Measurements from ENCODE around the gene CMTM5. TPM values are rescaled to one million over a fixed set of nuclear protein-coding genes. Genes with fewer than 3 reads are reported as not detected.

CMTM5 gene
- not detected for polyA plus RNA-seq (2012; ENCODE audit: insufficient read length, low read depth)

DNA sequence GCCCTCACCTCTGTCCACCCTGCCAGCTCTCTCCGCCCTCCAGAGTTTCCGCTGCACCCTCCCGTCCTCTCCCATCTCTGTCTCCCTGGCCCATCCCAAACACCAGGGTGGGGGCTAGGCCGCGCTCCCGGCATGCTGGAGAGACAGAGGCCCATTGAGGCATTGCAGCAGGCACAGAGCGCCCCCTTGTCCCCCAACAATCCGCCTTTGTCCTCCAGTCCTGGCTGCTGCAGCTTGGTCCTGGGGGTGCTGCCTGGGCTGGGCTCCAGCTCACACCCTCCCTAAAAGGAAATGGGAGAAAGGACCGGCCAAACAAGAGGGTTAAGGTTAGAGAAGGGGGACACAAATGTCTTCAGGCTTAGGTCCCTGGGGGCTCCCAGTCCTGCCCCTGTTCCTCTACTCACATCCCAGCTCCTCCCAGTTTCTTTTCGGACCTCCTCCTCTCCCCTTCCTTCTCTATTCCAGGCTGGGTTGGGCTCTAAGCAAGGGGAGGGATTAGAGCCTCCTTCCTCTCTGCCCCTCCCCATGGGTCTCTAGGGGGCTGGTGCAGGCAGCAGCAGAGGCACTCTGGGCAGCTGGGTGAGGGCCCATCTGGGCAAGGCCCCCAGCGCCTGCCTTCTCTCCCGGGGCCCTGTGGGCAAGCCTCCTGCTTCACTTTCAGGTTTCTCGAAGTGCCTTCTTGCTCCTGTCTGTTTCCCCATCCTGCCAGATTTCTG, at the start of gene CMTM5:
TSS of gene CMTM5 (plus strand) at position 565 of the 716 bp plus-strand sequence. CDS start 206 bp downstream, outside the sequence.
- TF ChIP-seq REST (IDR thresholded peaks at IDR 0.05; ENCODE audit: insufficient read depth in 1 of 2, low read depth in 2 of 2, low read length in 2 of 2) (no peak), FOXP2 (optimal IDR thresholded peaks at IDR 0.05; ENCODE audit: borderline replicate concordance, extremely low read depth, extremely low read length, insufficient read depth) (no peak), SIN3A (IDR thresholded peaks at IDR 0.05; ENCODE audit: borderline replicate concordance, insufficient read depth, low read length) (no peak), TAF1 (IDR thresholded peaks at IDR 0.05; ENCODE audit: borderline replicate concordance, insufficient read depth, low read length) (no peak), POLR2AphosphoS5 (IDR thresholded peaks at IDR 0.05; ENCODE audit: low read depth, low read length) (no peak)

DNA sequence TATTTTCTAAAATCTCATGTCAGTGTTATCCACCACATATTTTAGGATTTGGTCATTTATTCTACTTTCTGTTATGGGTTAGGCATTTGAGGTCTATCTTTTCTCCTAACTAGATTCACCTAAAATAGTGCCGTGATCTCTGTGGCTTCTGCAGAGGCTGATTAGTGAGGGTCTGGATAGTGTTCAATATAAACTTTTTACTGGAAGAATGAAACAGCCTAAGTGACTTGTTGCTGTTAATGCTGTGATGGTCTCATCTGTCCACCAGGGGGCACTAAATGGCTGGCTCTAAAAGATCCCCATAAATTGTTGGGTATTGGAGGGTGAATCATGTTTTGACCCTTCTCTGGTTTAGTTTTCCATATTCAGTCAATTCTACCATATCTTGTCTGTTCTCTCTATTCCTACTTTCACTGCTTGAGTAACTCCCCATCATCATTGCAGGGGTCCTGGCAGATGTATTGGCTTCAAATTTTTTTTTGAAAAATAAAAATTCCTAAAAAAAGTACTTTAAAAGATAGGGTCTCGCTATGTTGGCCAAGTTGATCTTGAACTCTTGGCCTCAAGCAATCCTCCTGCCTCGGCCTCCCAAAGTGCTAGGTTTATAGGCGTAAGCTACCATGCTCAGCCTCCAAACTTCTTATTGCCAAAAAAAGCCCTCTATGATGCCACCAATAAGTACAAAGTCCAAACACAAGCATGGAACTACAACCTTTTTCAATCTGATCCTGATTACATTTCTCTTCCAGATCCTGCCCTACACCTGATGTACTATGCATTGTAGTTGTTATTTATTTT, 48.7 kb upstream of the CMTM5 start:
- TF ChIP-seq REST (IDR thresholded peaks at IDR 0.05; ENCODE audit: insufficient read depth in 1 of 2, low read depth in 2 of 2, low read length in 2 of 2) = no peak
- no peak for TF ChIP-seq POLR2AphosphoS5 (IDR thresholded peaks at IDR 0.05; ENCODE audit: low read depth, low read length)
- TF ChIP-seq SIN3A (IDR thresholded peaks at IDR 0.05; ENCODE audit: borderline replicate concordance, insufficient read depth, low read length) = no peak
- TF ChIP-seq FOXP2 (optimal IDR thresholded peaks at IDR 0.05; ENCODE audit: borderline replicate concordance, extremely low read depth, extremely low read length, insufficient read depth) = no peak
- no peak for TF ChIP-seq TAF1 (IDR thresholded peaks at IDR 0.05; ENCODE audit: borderline replicate concordance, insufficient read depth, low read length)

- TF ChIP-seq TAF1 (IDR thresholded peaks at IDR 0.05; ENCODE audit: borderline replicate concordance, insufficient read depth, low read length) = no peak
- TF ChIP-seq SIN3A (IDR thresholded peaks at IDR 0.05; ENCODE audit: borderline replicate concordance, insufficient read depth, low read length) = no peak
- no peak for TF ChIP-seq FOXP2 (optimal IDR thresholded peaks at IDR 0.05; ENCODE audit: borderline replicate concordance, extremely low read depth, extremely low read length, insufficient read depth)
- no peak for TF ChIP-seq POLR2AphosphoS5 (IDR thresholded peaks at IDR 0.05; ENCODE audit: low read depth, low read length)
- no peak for TF ChIP-seq REST (IDR thresholded peaks at IDR 0.05; ENCODE audit: insufficient read depth in 1 of 2, low read depth in 2 of 2, low read length in 2 of 2)
Measured at GRCh38 chr14:23335623-23336022, 41.2 kb upstream of the CMTM5 start.

- no peak for TF ChIP-seq FOXP2 (optimal IDR thresholded peaks at IDR 0.05; ENCODE audit: borderline replicate concordance, extremely low read depth, extremely low read length, insufficient read depth)
Measured at GRCh38 chr14:23339506-23340268, 37.2 kb upstream of the CMTM5 start.

DNA sequence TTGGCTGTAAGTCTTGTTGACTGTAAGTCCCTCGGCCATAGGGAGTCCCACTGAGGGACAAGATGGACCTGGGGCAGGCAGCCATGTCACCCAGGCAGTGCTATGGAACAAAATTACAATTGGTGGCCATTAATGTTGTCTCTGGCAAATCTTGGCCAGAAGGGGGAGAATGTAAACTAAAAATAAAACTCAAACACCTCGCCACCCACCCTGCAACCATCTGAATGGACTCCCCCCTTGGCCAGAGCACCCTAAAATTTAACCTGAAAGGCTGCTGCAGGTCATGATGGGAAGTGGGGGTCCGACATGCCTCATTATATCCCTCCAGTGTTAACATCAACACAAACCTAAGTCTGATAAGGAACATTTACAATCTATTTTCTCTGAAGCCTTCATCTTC, 32.4 kb upstream of the CMTM5 start:
- TF ChIP-seq REST (IDR thresholded peaks at IDR 0.05; ENCODE audit: insufficient read depth in 1 of 2, low read depth in 2 of 2, low read length in 2 of 2) (no peak), FOXP2 (optimal IDR thresholded peaks at IDR 0.05; ENCODE audit: borderline replicate concordance, extremely low read depth, extremely low read length, insufficient read depth) (no peak), POLR2AphosphoS5 (IDR thresholded peaks at IDR 0.05; ENCODE audit: low read depth, low read length) (no peak), SIN3A (IDR thresholded peaks at IDR 0.05; ENCODE audit: borderline replicate concordance, insufficient read depth, low read length) (no peak), TAF1 (IDR thresholded peaks at IDR 0.05; ENCODE audit: borderline replicate concordance, insufficient read depth, low read length) (no peak)

All from PFSK-1 (cell line).